Measurements from ENCODE around the gene DOK6. TPM values are rescaled to one million over a fixed set of nuclear protein-coding genes. Genes with fewer than 3 reads are reported as not detected.

The DOK6 gene
- polyA plus RNA-seq, 3 donors, result 0.13 to 0.79 (median 0.36) TPM

- WGBS, 3 donors, result 69 to 100% (median 80%) methylated on average over 2 of the region's 2 CpGs
- no peak overlapping the region for H3K27ac ChIP-seq (ENCODE audit: low read depth, low read length)
Measured at GRCh38 chr18:69894467-69894866, 493.8 kb downstream of the DOK6 start.

- H3K27ac ChIP-seq (ENCODE audit: low read depth, low read length), result no peak overlapping the region
- WGBS, 3 donors, result 86 to 91% (median 88%) methylated on average over 19 of the region's 19 CpGs
Measured at GRCh38 chr18:69895066-69896047, 494.7 kb downstream of the DOK6 start.

DNA sequence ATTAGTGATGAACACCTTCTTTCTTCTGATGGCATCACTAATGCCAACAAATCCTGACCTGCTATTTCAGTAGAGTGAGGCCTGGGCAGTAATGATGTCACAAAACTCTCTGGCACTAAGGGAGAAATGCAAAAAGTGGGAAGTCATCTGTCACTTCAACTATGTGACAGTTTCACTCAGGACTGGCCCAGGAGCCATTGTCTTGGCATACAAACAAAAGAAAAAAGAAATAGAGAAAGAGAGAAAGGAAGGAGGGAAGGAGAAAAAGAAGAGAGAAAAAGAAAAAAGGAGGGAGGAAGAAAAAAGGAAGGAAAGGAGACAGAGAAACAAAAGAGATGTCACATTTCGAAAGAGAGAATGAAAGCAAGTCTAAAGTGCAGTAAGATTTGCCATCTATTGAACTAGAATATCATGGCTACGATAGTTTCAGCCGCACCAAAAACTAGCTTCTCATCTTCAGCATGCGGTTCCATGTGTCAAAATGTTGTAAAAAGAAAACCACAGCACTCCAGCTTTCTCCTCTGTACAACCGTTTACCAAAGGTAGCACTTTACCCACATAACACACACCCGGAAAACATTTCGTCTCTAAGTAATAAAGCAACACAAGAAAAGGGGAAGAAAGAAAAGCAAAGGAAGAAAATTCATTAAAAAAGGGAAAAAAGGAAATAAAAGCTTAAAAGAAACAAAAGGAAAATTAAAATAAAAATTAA lies 496.9 kb downstream of the DOK6 start:
- WGBS, 3 donors, result 67 to 88% (median 72%) methylated on average over 7 of the region's 7 CpGs
- no peak overlapping the region for H3K27ac ChIP-seq (ENCODE audit: low read depth, low read length)

GRCh38 chr18:69898241-69898861 lies 497.7 kb downstream of the DOK6 start:
- WGBS, 3 donors, result 61 to 72% (median 62%) methylated on average over 11 of the region's 11 CpGs
- H3K27ac ChIP-seq (ENCODE audit: low read depth, low read length), result no peak overlapping the region
